Measurements from ENCODE around the gene DLL4. TPM values are rescaled to one million over a fixed set of nuclear protein-coding genes. Genes with fewer than 3 reads are reported as not detected.

The DLL4 gene
- total RNA-seq, 1 experiment from 2014 or later: 0.11 TPM

DNA sequence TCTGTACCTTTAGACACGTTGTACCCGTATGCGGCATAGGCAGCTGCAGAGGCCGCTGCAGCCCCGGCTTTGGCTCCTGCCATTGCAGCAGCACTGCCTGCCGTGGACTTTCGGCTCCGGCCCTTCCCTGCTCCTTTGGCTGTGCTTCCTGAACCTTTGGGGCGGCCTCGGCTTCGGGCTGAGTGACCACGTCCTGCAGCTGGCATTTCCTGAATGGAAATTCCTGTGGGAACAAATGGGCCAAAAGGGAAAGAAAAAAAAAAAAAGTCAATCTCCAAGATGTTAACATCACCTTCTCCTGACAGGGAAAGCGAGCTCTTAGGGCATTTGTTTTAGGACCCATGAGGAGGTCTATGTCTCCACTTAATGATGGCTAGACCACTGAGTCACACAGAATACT lies 53.7 kb downstream of the DLL4 start:
- H3K9me3 ChIP-seq (ENCODE audit: low read depth, low read length, poor library complexity, severe bottlenecking): no peaks in the 10 kb centered on the region
- peaks cover 100% of the 10 kb centered on the region for H3K36me3 ChIP-seq (ENCODE audit: insufficient read depth, low read length, poor library complexity, severe bottlenecking)
- intact Hi-C loops (cut with micrococcal nuclease; ENCODE audit: unreplicated experiment): no loop called here
- no peak overlapping the region for H3K27ac ChIP-seq (ENCODE audit: low read depth, low read length, poor library complexity, severe bottlenecking)
- H3K4me1 ChIP-seq (ENCODE audit: insufficient read depth, low read length, poor library complexity, severe bottlenecking): no peaks in the 10 kb centered on the region
- ChIA-PET CTCF (no interaction called here), POLR2A (ENCODE audit: low non-redundant PET) (no interaction called here)
- no peak for DNase-seq (ENCODE audit: low spot score)
- no peak overlapping the region for H3K4me3 ChIP-seq (ENCODE audit: low read depth, low read length, poor library complexity, severe bottlenecking)
- TF ChIP-seq, protein P1, sequence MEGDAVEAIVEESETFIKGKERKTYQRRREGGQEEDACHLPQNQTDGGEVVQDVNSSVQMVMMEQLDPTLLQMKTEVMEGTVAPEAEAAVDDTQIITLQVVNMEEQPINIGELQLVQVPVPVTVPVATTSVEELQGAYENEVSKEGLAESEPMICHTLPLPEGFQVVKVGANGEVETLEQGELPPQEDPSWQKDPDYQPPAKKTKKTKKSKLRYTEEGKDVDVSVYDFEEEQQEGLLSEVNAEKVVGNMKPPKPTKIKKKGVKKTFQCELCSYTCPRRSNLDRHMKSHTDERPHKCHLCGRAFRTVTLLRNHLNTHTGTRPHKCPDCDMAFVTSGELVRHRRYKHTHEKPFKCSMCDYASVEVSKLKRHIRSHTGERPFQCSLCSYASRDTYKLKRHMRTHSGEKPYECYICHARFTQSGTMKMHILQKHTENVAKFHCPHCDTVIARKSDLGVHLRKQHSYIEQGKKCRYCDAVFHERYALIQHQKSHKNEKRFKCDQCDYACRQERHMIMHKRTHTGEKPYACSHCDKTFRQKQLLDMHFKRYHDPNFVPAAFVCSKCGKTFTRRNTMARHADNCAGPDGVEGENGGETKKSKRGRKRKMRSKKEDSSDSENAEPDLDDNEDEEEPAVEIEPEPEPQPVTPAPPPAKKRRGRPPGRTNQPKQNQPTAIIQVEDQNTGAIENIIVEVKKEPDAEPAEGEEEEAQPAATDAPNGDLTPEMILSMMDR (conservative IDR thresholded peaks at IDR 0.05; ENCODE audit: low read depth, low read length): no peak
- no peak for TF ChIP-seq EZH2 (IDR thresholded peaks at IDR 0.05; ENCODE audit: borderline replicate concordance, low read depth, low read length, poor library complexity, severe bottlenecking)
- no peaks in the 10 kb centered on the region for H3K27me3 ChIP-seq (replicated peaks; ENCODE audit: insufficient read depth, low read depth, low read length, poor library complexity)
- BruUV-seq (replicated peaks): no TSS peak

GRCh38 chr15:40984406-40984805 lies 55.3 kb downstream of the DLL4 start:
- Histone ChIP-seq H3K4me1 (ENCODE audit: insufficient read depth, low read length, poor library complexity, severe bottlenecking) (no peaks in the 10 kb centered on the region), H3K9me3 (ENCODE audit: low read depth, low read length, poor library complexity, severe bottlenecking) (no peaks in the 10 kb centered on the region), H3K4me3 (ENCODE audit: low read depth, low read length, poor library complexity, severe bottlenecking) (no peak overlapping the region), H3K36me3 (ENCODE audit: insufficient read depth, low read length, poor library complexity, severe bottlenecking) (peaks cover 87% of the 10 kb centered on the region), H3K27ac (ENCODE audit: low read depth, low read length, poor library complexity, severe bottlenecking) (no peak overlapping the region), H3K27me3 (replicated peaks; ENCODE audit: insufficient read depth, low read depth, low read length, poor library complexity) (no peaks in the 10 kb centered on the region)
- BruUV-seq (replicated peaks): no TSS peak
- POLR2A ChIA-PET (ENCODE audit: low non-redundant PET): no interaction called here
- intact Hi-C loops (cut with micrococcal nuclease; ENCODE audit: unreplicated experiment): no loop called here
- TF ChIP-seq, protein P1 (conservative IDR thresholded peaks at IDR 0.05; ENCODE audit: low read depth, low read length): no peak
- no peak for TF ChIP-seq EZH2 (IDR thresholded peaks at IDR 0.05; ENCODE audit: borderline replicate concordance, low read depth, low read length, poor library complexity, severe bottlenecking)
- no peak for DNase-seq (ENCODE audit: low spot score)
- CTCF ChIA-PET: no interaction called here

- no peak overlapping the region for H3K27ac ChIP-seq (ENCODE audit: low read depth, low read length, poor library complexity, severe bottlenecking)
- intact Hi-C loops (cut with micrococcal nuclease; ENCODE audit: unreplicated experiment): no loop called here
- H3K4me3 ChIP-seq (ENCODE audit: low read depth, low read length, poor library complexity, severe bottlenecking): no peak overlapping the region
- H3K27me3 ChIP-seq (replicated peaks; ENCODE audit: insufficient read depth, low read depth, low read length, poor library complexity): no peaks in the 10 kb centered on the region
- no peaks in the 10 kb centered on the region for H3K9me3 ChIP-seq (ENCODE audit: low read depth, low read length, poor library complexity, severe bottlenecking)
- no peak for DNase-seq (ENCODE audit: low spot score)
- H3K4me1 ChIP-seq (ENCODE audit: insufficient read depth, low read length, poor library complexity, severe bottlenecking): no peaks in the 10 kb centered on the region
- CTCF ChIA-PET: no interaction called here
- no peak for TF ChIP-seq EZH2 (IDR thresholded peaks at IDR 0.05; ENCODE audit: borderline replicate concordance, low read depth, low read length, poor library complexity, severe bottlenecking)
- TF ChIP-seq, protein P1 (conservative IDR thresholded peaks at IDR 0.05; ENCODE audit: low read depth, low read length): no peak
- no TSS peak for BruUV-seq (replicated peaks)
- peaks cover 81% of the 10 kb centered on the region for H3K36me3 ChIP-seq (ENCODE audit: insufficient read depth, low read length, poor library complexity, severe bottlenecking)
- POLR2A ChIA-PET (ENCODE audit: low non-redundant PET): no interaction called here
Measured at GRCh38 chr15:40984964-40985363, 55.8 kb downstream of the DLL4 start.

Data from A673 (cell line).